Measurements from ENCODE around the gene ZDHHC7. TPM values are rescaled to one million over a fixed set of nuclear protein-coding genes. Genes with fewer than 3 reads are reported as not detected.

Gene ZDHHC7
- total and polyA plus RNA-seq, 2 of the 8 experiments (the other 6 are each of a cell fraction or from before 2014, with no cell fraction given), result 40.5 to 56.3 TPM

DNA sequence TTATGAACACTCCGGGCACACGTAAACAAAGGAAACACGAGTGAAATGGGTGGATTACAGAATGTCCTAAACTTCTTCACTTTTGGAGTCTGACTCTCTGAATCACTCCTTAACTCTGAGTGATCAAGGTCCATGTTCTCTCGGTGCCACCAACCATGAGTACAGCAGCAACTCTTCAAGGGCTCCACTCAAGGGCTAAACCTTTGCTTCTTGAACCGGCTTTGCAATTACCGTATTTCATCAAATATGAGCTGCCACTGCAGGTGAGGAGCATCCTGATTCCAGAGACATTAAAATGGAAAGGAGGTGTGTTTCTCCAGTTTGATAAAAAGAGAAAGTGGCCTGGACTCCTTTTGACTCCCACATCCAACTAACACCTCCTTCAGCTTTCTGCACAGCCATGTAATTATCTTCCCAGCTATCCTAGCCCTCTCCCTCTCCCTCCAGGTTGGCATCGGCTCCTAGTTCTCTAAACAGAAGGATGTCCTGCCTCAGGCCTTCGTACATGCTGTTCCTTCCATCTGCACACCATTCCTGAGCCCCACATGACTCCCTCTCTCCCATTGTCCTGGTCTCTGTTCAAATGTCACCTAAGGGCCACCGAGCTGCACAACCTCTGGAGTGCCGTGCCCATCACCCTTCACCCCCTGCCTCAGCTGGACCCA lies 61.4 kb downstream of the ZDHHC7 start (continued):
- TF ChIP-seq, protein P1, sequence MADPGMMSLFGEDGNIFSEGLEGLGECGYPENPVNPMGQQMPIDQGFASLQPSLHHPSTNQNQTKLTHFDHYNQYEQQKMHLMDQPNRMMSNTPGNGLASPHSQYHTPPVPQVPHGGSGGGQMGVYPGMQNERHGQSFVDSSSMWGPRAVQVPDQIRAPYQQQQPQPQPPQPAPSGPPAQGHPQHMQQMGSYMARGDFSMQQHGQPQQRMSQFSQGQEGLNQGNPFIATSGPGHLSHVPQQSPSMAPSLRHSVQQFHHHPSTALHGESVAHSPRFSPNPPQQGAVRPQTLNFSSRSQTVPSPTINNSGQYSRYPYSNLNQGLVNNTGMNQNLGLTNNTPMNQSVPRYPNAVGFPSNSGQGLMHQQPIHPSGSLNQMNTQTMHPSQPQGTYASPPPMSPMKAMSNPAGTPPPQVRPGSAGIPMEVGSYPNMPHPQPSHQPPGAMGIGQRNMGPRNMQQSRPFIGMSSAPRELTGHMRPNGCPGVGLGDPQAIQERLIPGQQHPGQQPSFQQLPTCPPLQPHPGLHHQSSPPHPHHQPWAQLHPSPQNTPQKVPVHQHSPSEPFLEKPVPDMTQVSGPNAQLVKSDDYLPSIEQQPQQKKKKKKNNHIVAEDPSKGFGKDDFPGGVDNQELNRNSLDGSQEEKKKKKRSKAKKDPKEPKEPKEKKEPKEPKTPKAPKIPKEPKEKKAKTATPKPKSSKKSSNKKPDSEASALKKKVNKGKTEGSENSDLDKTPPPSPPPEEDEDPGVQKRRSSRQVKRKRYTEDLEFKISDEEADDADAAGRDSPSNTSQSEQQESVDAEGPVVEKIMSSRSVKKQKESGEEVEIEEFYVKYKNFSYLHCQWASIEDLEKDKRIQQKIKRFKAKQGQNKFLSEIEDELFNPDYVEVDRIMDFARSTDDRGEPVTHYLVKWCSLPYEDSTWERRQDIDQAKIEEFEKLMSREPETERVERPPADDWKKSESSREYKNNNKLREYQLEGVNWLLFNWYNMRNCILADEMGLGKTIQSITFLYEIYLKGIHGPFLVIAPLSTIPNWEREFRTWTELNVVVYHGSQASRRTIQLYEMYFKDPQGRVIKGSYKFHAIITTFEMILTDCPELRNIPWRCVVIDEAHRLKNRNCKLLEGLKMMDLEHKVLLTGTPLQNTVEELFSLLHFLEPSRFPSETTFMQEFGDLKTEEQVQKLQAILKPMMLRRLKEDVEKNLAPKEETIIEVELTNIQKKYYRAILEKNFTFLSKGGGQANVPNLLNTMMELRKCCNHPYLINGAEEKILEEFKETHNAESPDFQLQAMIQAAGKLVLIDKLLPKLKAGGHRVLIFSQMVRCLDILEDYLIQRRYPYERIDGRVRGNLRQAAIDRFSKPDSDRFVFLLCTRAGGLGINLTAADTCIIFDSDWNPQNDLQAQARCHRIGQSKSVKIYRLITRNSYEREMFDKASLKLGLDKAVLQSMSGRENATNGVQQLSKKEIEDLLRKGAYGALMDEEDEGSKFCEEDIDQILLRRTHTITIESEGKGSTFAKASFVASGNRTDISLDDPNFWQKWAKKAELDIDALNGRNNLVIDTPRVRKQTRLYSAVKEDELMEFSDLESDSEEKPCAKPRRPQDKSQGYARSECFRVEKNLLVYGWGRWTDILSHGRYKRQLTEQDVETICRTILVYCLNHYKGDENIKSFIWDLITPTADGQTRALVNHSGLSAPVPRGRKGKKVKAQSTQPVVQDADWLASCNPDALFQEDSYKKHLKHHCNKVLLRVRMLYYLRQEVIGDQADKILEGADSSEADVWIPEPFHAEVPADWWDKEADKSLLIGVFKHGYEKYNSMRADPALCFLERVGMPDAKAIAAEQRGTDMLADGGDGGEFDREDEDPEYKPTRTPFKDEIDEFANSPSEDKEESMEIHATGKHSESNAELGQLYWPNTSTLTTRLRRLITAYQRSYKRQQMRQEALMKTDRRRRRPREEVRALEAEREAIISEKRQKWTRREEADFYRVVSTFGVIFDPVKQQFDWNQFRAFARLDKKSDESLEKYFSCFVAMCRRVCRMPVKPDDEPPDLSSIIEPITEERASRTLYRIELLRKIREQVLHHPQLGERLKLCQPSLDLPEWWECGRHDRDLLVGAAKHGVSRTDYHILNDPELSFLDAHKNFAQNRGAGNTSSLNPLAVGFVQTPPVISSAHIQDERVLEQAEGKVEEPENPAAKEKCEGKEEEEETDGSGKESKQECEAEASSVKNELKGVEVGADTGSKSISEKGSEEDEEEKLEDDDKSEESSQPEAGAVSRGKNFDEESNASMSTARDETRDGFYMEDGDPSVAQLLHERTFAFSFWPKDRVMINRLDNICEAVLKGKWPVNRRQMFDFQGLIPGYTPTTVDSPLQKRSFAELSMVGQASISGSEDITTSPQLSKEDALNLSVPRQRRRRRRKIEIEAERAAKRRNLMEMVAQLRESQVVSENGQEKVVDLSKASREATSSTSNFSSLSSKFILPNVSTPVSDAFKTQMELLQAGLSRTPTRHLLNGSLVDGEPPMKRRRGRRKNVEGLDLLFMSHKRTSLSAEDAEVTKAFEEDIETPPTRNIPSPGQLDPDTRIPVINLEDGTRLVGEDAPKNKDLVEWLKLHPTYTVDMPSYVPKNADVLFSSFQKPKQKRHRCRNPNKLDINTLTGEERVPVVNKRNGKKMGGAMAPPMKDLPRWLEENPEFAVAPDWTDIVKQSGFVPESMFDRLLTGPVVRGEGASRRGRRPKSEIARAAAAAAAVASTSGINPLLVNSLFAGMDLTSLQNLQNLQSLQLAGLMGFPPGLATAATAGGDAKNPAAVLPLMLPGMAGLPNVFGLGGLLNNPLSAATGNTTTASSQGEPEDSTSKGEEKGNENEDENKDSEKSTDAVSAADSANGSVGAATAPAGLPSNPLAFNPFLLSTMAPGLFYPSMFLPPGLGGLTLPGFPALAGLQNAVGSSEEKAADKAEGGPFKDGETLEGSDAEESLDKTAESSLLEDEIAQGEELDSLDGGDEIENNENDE (IDR thresholded peaks at IDR 0.05; ENCODE audit: insufficient replicate concordance, low read length), result peak; percentile 98

All from H1 (cell line).